ENCODE data around the gene CCNG2.

DNA sequence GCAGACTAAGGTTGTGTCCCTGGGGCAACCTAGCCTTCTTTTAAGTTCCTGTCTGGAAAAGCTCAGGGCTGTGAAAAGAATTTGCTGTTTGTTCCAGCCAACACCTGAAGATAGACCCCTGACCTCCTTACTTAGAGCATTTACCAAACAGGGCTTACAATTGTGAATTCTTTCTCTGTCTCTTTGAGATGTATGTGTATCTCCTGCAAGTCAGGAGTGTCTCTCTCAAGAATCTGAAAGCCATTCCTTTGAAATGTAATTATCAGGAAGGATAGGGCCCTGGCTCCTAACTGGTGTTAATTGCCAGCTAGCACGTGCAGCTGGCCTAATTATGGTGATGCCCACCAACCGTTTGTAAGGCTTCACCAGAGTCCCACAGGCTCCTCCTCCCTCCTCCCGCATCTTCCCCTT lies 18.2 kb downstream of the CCNG2 start:
- TF ChIP-seq, protein P1, sequence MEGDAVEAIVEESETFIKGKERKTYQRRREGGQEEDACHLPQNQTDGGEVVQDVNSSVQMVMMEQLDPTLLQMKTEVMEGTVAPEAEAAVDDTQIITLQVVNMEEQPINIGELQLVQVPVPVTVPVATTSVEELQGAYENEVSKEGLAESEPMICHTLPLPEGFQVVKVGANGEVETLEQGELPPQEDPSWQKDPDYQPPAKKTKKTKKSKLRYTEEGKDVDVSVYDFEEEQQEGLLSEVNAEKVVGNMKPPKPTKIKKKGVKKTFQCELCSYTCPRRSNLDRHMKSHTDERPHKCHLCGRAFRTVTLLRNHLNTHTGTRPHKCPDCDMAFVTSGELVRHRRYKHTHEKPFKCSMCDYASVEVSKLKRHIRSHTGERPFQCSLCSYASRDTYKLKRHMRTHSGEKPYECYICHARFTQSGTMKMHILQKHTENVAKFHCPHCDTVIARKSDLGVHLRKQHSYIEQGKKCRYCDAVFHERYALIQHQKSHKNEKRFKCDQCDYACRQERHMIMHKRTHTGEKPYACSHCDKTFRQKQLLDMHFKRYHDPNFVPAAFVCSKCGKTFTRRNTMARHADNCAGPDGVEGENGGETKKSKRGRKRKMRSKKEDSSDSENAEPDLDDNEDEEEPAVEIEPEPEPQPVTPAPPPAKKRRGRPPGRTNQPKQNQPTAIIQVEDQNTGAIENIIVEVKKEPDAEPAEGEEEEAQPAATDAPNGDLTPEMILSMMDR (IDR thresholded peaks at IDR 0.05): no peak
- TF ChIP-seq POLR2A (IDR thresholded peaks at IDR 0.05): no peak
